HCT116 (cell line): ENCODE results near the gene IGSF5. TPM values are rescaled to one million over a fixed set of nuclear protein-coding genes. Genes with fewer than 3 reads are reported as not detected.

Experiments used
- ATAC-seq: fragments of 200-7000 bp; cut with Tn5 transposase; 2 replicates; pipeline ENCODE4 v1.9.1; 2020; ENCODE audit warnings: mild to moderate bottlenecking, moderate library complexity
- BruUV-seq: library from RNA; stranded (reverse); fragments of 400-500 nt; replicated peaks from 2 replicates; lab custom pipeline; 2021; lab: Mats Ljungman, UMichigan
- CTCF ChIA-PET: fragments of 300-600 bp; sonication (Branson Sonifier 250); formaldehyde crosslinking; loops from one replicate; lab custom pipeline; 2021; ENCODE audit warnings: antibody characterized with exemption; lab: Charles Lee
- POLR2A ChIA-PET: fragments of 300-600, 350-600 bp; sonication (Branson Sonifier 250); formaldehyde crosslinking; loops from one replicate; lab custom pipeline; 2021; ENCODE audit warnings: antibody characterized with exemption; lab: Charles Lee
- RAD21 ChIA-PET, 2 experiments: fragments of 300-600 bp; sonication (Branson Sonifier 250); formaldehyde crosslinking; loops; one replicate each; lab custom pipeline; 2023; ENCODE audit warnings: low total read pairs in 2 of 2; ENCODE audit not compliant: uncharacterized antibody in 2 of 2, unreplicated experiment in 2 of 2, low non-redundant PET in 1 of 2; lab: Charles Lee
- DNase-seq: peaks from one replicate; pipeline ENCODE4 v3.0.0-alpha.2; 2010; ENCODE audit warnings: low read depth, low spot score
- H2AFZ ChIP-seq: fragments of 200-600 bp; shearing (Covaris generic), sonication (generic); 2 replicates; pipeline ENCODE4 v1.6.1; 2017; ENCODE audit warnings: low read depth, mixed run types, mixed read lengths, antibody characterized with exemption, low read length; ENCODE audit not compliant: poor library complexity, severe bottlenecking
- H3K27ac ChIP-seq: 2 replicates; pipeline ENCODE4 v1.5.1; 2012; ENCODE audit warnings: low read depth, low read length
- H3K27me3 ChIP-seq: fragments of 200-600 bp; sonication (generic); 2 replicates; pipeline ENCODE4 v1.6.1; 2016; ENCODE audit warnings: mixed run types, low read length, mixed read lengths; ENCODE audit not compliant: insufficient read depth
- H3K36me3 ChIP-seq, 2 experiments: fragments of 200-500 bp in 1 of 2; fragments of 200-600 bp in 1 of 2; sonication (Bioruptor generic) in 1 of 2; sonication (generic) in 1 of 2; 2 replicates each; pipeline versions ENCODE4 v1.5.1 to v1.6.1; 2014 to 2016; ENCODE audit warnings: low read length in 2 of 2, inconsistent platforms in 1 of 2, mixed read lengths in 1 of 2, mixed run types in 1 of 2; ENCODE audit not compliant: insufficient read depth in 2 of 2, control insufficient read depth in 1 of 2
- H3K4me1 ChIP-seq, 2 experiments: fragments of 200-600 bp in 1 of 2; sonication (generic) in 1 of 2; 2 replicates each; pipeline versions ENCODE4 v1.5.1 to v1.6.1; 2012 to 2017; ENCODE audit warnings: low read length in 2 of 2, inconsistent platforms in 1 of 2, mild to moderate bottlenecking in 1 of 2, mixed read lengths in 1 of 2, mixed run types in 1 of 2, moderate library complexity in 1 of 2; ENCODE audit not compliant: insufficient read depth in 2 of 2, control insufficient read depth in 1 of 2
- H3K4me2 ChIP-seq: fragments of 200-600 bp; sonication (generic); 2 replicates; pipeline ENCODE4 v1.6.1; 2017; ENCODE audit warnings: mixed run types, low read length, mixed read lengths
- H3K4me3 ChIP-seq, 2 experiments: fragments of 200-600 bp in 1 of 2; sonication (generic) in 1 of 2; replicated peaks in 1 of 2; 2 replicates each; pipeline ENCODE4 v1.5.1; 2011 to 2016; ENCODE audit warnings: low read length in 2 of 2, control low read depth in 1 of 2, low read depth in 1 of 2, mild to moderate bottlenecking in 1 of 2, mixed read lengths in 1 of 2, mixed run types in 1 of 2
- H3K79me2 ChIP-seq: fragments of 200-600 bp; sonication (generic); 2 replicates; pipeline ENCODE4 v1.6.1; 2017; ENCODE audit warnings: mild to moderate bottlenecking, mixed run types, low read length, moderate library complexity, mixed read lengths; ENCODE audit not compliant: insufficient read depth
- H3K9ac ChIP-seq: fragments of 200-600 bp; sonication (generic); 2 replicates; pipeline ENCODE4 v1.6.1; 2016; ENCODE audit warnings: low read length, mixed read lengths
- H3K9me2 ChIP-seq: fragments of 200-600 bp; sonication (generic), shearing (Covaris generic); 2 replicates; pipeline ENCODE4 v1.6.1; 2017; ENCODE audit warnings: mixed run types, mild to moderate bottlenecking, moderate library complexity; ENCODE audit not compliant: insufficient read depth
- H3K9me3 ChIP-seq, 2 experiments: fragments of 200-500 bp in 1 of 2; fragments of 200-600 bp in 1 of 2; sonication (Bioruptor generic) in 1 of 2; sonication (generic) in 1 of 2; 2 replicates each; pipeline ENCODE4 v1.6.1; 2014 to 2017; ENCODE audit warnings: low read length in 2 of 2, mixed read lengths in 2 of 2, inconsistent platforms in 1 of 2, low read depth in 1 of 2, mild to moderate bottlenecking in 1 of 2, mixed run types in 1 of 2, moderate library complexity in 1 of 2; ENCODE audit not compliant: control insufficient read depth in 1 of 2, insufficient read depth in 1 of 2
- H4K20me1 ChIP-seq: fragments of 200-600 bp; sonication (generic), shearing (Covaris generic); 2 replicates; pipeline ENCODE4 v1.6.1; 2017; ENCODE audit warnings: mixed run types, mild to moderate bottlenecking, moderate library complexity; ENCODE audit not compliant: insufficient read depth
- ATF3 ChIP-seq: IDR thresholded peaks from 2 replicates; pipeline ENCODE4 v1.6.1; 2012
- CTCF ChIP-seq, 3 experiments: fragments of 200-600 bp in 1 of 3; sonication (generic) in 1 of 3; IDR thresholded peaks in 2 of 3; conservative IDR thresholded peaks in 1 of 3; 2 replicates each; pipeline ENCODE4 v1.5.1; 2012 to 2017; ENCODE audit warnings: low read depth in 2 of 3, low read length in 2 of 3, antibody characterized with exemption in 1 of 3, borderline replicate concordance in 1 of 3, control low read depth in 1 of 3, mild to moderate bottlenecking in 1 of 3, mixed read lengths in 1 of 3, mixed run types in 1 of 3, moderate library complexity in 1 of 3; ENCODE audit not compliant: insufficient read depth in 1 of 3
- EGR1 ChIP-seq: IDR thresholded peaks from 2 replicates; pipeline ENCODE4 v1.6.1; 2012; ENCODE audit warnings: low read depth
- EZH2 ChIP-seq: fragments of 200-600 bp; sonication (generic); IDR thresholded peaks from 2 replicates; pipeline ENCODE4 v1.6.1; 2017; ENCODE audit warnings: antibody characterized with exemption, mixed run types
- EZH2phosphoT487 ChIP-seq: fragments of 200-600 bp; IDR thresholded peaks from 2 replicates; pipeline ENCODE4 v1.6.1; 2018; ENCODE audit warnings: antibody characterized with exemption, borderline replicate concordance
- FOSL1 ChIP-seq: IDR thresholded peaks from 2 replicates; pipeline ENCODE4 v1.6.1; 2012; ENCODE audit warnings: low read depth
- JUND ChIP-seq: IDR thresholded peaks from 2 replicates; pipeline ENCODE4 v1.6.1; 2012
- POLR2A ChIP-seq: IDR thresholded peaks from 2 replicates; pipeline ENCODE4 v1.7.0; 2011; ENCODE audit warnings: borderline replicate concordance; ENCODE audit not compliant: insufficient read depth, insufficient read length; ENCODE audit errors: extremely low read depth
- POLR2AphosphoS5 ChIP-seq: IDR thresholded peaks from 2 replicates; pipeline ENCODE4 v1.6.1; 2011; ENCODE audit warnings: mild to moderate bottlenecking, low read depth, low read length, moderate library complexity
- SIN3A ChIP-seq: IDR thresholded peaks from 2 replicates; pipeline ENCODE4 v1.6.1; 2012; ENCODE audit warnings: low read depth
- TCF7L2 ChIP-seq: IDR thresholded peaks from 2 replicates; pipeline ENCODE4 v1.7.0; 2011; ENCODE audit warnings: borderline replicate concordance, inconsistent platforms; ENCODE audit not compliant: insufficient read depth, insufficient read length; ENCODE audit errors: extremely low read depth
- YY1 ChIP-seq: IDR thresholded peaks from 2 replicates; pipeline ENCODE4 v1.6.1; 2011; ENCODE audit warnings: low read length, low read depth, moderate library complexity, mild to moderate bottlenecking; ENCODE audit not compliant: insufficient replicate concordance; ENCODE audit errors: extremely low read depth
- ZFX ChIP-seq: fragments of 450-650 bp; IDR thresholded peaks from 2 replicates; pipeline ENCODE4 v1.6.1; 2017
- intact Hi-C: fragments of 100-400 bp; cut with micrococcal nuclease; formaldehyde crosslinking; loops from 2 replicates; pipeline ENCODE4 v1.10.0; 2022
- total RNA-seq: library from RNA; stranded (reverse); gene quantifications from one replicate; pipeline ENCODE4 v1.2.1, GENCODE V29; 2021; ENCODE audit not compliant: unreplicated experiment

IGSF5 gene
- total RNA-seq, 1 experiment from 2014 or later: not detected

DNA sequence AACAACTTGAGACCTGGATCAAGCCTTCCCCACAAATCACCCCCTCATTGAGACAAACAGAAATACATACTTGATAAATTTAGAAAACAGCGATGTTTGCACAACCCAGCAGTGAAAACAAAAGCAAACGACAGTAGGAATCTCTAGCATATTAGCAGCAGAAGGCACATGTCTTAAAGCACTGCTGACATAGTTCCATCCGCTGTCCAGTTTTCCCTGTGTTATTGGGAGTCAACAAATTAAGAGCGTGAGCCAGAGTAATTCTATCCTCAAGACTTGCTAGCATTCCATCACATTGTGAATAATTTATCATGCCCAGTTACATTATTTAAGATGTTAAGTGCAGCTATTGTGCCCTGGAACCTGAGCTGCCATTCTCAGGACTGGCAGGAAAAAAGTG, 55.3 kb downstream of the IGSF5 start:
- no peak overlapping the region for H3K4me3 ChIP-seq
- H3K79me2 ChIP-seq: no peaks in the 10 kb centered on the region
- no peak overlapping the region for H3K27ac ChIP-seq
- no peaks in the 10 kb centered on the region for H3K4me1 ChIP-seq
- H3K9me3 ChIP-seq: no peaks in the 10 kb centered on the region
- POLR2A ChIA-PET: no interaction called here
- no peaks in the 10 kb centered on the region for H3K36me3 ChIP-seq
- BruUV-seq: no TSS peak
- TF ChIP-seq CTCF (IDR thresholded peaks at IDR 0.05 in 2 of 3, conservative IDR thresholded peaks at IDR 0.05 in 1 of 3; ENCODE audit: borderline replicate concordance in 1 of 3, insufficient read depth in 1 of 3, low read depth in 2 of 3, low read length in 2 of 3): no peak
- TF ChIP-seq EZH2: no peak
- no peak for TF ChIP-seq TCF7L2
- TF ChIP-seq POLR2A: no peak
- no peak for TF ChIP-seq POLR2AphosphoS5
- H3K9me2 ChIP-seq: no peaks in the 10 kb centered on the region
- no peak overlapping the region for H3K4me2 ChIP-seq
- no peak for DNase-seq
- no peak for ATAC-seq
- no peaks in the 10 kb centered on the region for H4K20me1 ChIP-seq
- CTCF ChIA-PET: no interaction called here
- intact Hi-C loops: no loop called here
- no peak overlapping the region for H2AFZ ChIP-seq
- RAD21 ChIA-PET: no interaction called here
- H3K9ac ChIP-seq: no peak overlapping the region
- no peaks in the 10 kb centered on the region for H3K27me3 ChIP-seq

GRCh38 chr21:39802217-39802616, 57.2 kb downstream of the IGSF5 start:
- H3K9me2 ChIP-seq: no peaks in the 10 kb centered on the region
- no peak overlapping the region for H3K27ac ChIP-seq
- H2AFZ ChIP-seq: no peak overlapping the region
- DNase-seq: no peak
- no peaks in the 10 kb centered on the region for H4K20me1 ChIP-seq
- no peak overlapping the region for H3K9ac ChIP-seq
- H3K27me3 ChIP-seq: no peaks in the 10 kb centered on the region
- intact Hi-C loops: no loop called here
- CTCF ChIA-PET: no interaction called here
- H3K36me3 ChIP-seq: no peaks in the 10 kb centered on the region
- H3K9me3 ChIP-seq: no peaks in the 10 kb centered on the region
- RAD21 ChIA-PET: no interaction called here
- no peaks in the 10 kb centered on the region for H3K79me2 ChIP-seq
- no TSS peak for BruUV-seq
- H3K4me2 ChIP-seq: no peak overlapping the region
- ATAC-seq: no peak
- no peaks in the 10 kb centered on the region for H3K4me1 ChIP-seq
- no peak overlapping the region for H3K4me3 ChIP-seq
- POLR2A ChIA-PET: no interaction called here
- TF ChIP-seq CTCF (IDR thresholded peaks at IDR 0.05 in 2 of 3, conservative IDR thresholded peaks at IDR 0.05 in 1 of 3; ENCODE audit: borderline replicate concordance in 1 of 3, insufficient read depth in 1 of 3, low read depth in 2 of 3, low read length in 2 of 3) (no peak), EGR1 (no peak), EZH2phosphoT487 (no peak), YY1 (no peak), POLR2A (no peak), SIN3A (no peak), ZFX (no peak), FOSL1 (no peak), ATF3 (no peak), TCF7L2 (no peak), JUND (no peak)
